Gastroesophageal sphincter (tissue), 3 donors: ENCODE results near the gene PUM1.

Experiments used
- CTCF ChIP-seq, 4 experiments: fragments of 200-600 bp in 2 of 4; fragments of 450-650 bp in 2 of 4; sonication (generic) in 1 of 4; IDR thresholded peaks; one replicate each; pipeline ENCODE4 v1.5.1; 2017 to 2019; ENCODE audit warnings: antibody characterized with exemption in 4 of 4, mild to moderate bottlenecking in 2 of 4, moderate library complexity in 2 of 4
- EP300 ChIP-seq: sonication (generic); formaldehyde crosslinking; IDR thresholded peaks from one replicate; pipeline ENCODE4 v1.6.1; 2017; ENCODE audit warnings: antibody characterized with exemption, mild to moderate bottlenecking
- POLR2A ChIP-seq, 2 donors: fragments of 450-650 bp; IDR thresholded peaks; one replicate each; pipeline ENCODE4 v1.6.1; 2017; ENCODE audit warnings: antibody characterized with exemption in 2 of 2, mild to moderate bottlenecking in 2 of 2, moderate library complexity in 1 of 2
- POLR2AphosphoS5 ChIP-seq: sonication (generic); formaldehyde crosslinking; IDR thresholded peaks from one replicate; pipeline ENCODE4 v1.6.1; 2017; ENCODE audit warnings: antibody characterized with exemption

GRCh38 chr1:30962609-30963508 is 102.7 kb downstream of the PUM1 start:
- no peak for TF ChIP-seq POLR2A (IDR thresholded peaks at IDR 0.05)
- no peak for TF ChIP-seq CTCF (IDR thresholded peaks at IDR 0.05)
- TF ChIP-seq POLR2AphosphoS5 = no peak
- no peak for TF ChIP-seq EP300
